Thyroid gland (tissue), 4 donors: ENCODE data around the gene ADAMTSL2. TPM values are rescaled to one million over a fixed set of nuclear protein-coding genes. Genes with fewer than 3 reads are reported as not detected.

Experiments used
- DNase-seq, 2 donors: peaks; one replicate each; pipeline ENCODE4 v3.0.0-alpha.2; 2019
- H3K27ac ChIP-seq, 3 donors: fragments of 200-600 bp; sonication (generic); 1 replicate in 2 of 3; 2 replicates in 1 of 3; pipeline ENCODE4 v1.5.1; 2016 to 2019; ENCODE audit warnings: mild to moderate bottlenecking in 1 of 3, moderate library complexity in 1 of 3
- H3K27me3 ChIP-seq: fragments of 200-600 bp; sonication (generic); one replicate; pipeline ENCODE4 v1.5.1; 2019
- H3K36me3 ChIP-seq, 2 donors: fragments of 200-600 bp; sonication (generic); one replicate each; pipeline ENCODE4 v1.5.1; 2016 to 2019
- H3K4me1 ChIP-seq, 2 donors: fragments of 200-600 bp; sonication (generic); one replicate each; pipeline ENCODE4 v1.5.1; 2017 to 2019
- H3K4me3 ChIP-seq, 3 donors: fragments of 200-600 bp; sonication (generic); replicated peaks in 1 of 3; 1 replicate in 2 of 3; 2 replicates in 1 of 3; pipeline ENCODE4 v1.5.1; 2016; ENCODE audit warnings: mild to moderate bottlenecking in 1 of 3
- H3K9me3 ChIP-seq: fragments of 200-600 bp; sonication (generic); one replicate; pipeline ENCODE4 v1.5.1; 2017
- CTCF ChIP-seq, 6 experiments: fragments of 200-600 bp in 3 of 6; fragments of 450-650 bp in 3 of 6; sonication (generic) in 3 of 6; IDR thresholded peaks; one replicate each; pipeline ENCODE4 v1.5.1; 2016 to 2019; ENCODE audit warnings: antibody characterized with exemption in 6 of 6, mild to moderate bottlenecking in 2 of 6, inconsistent platforms in 1 of 6, moderate library complexity in 1 of 6
- POLR2A ChIP-seq, 2 donors: fragments of 450-650 bp; IDR thresholded peaks; one replicate each; pipeline ENCODE4 v1.6.1; 2017; ENCODE audit warnings: antibody characterized with exemption in 2 of 2, mild to moderate bottlenecking in 2 of 2, moderate library complexity in 1 of 2
- WGBS, 2 donors: methylation state at CpG; one replicate each; pipeline ENCODE4 v1.1.5; 2017; 5-methylcytosine and 5-hydroxymethylcytosine counted together
- intact Hi-C: fragments of 100-400 bp; cut with DNase I; formaldehyde crosslinking; loops from one replicate; pipeline ENCODE4 v1.15.1; 2023
- total RNA-seq, 4 donors: library from RNA; depleted of rRNA; stranded (reverse); fragments of >200 nt; gene quantifications; one replicate each; pipeline ENCODE4 v1.2.3, GENCODE V29; 2016

The ADAMTSL2 gene
- total RNA-seq, 4 donors from 2014 or later = 2.4 to 9.3 (median 8.7) TPM

GRCh38 chr9:133515240-133515610, 19.3 kb upstream of the ADAMTSL2 start:
- intact Hi-C loops = no loop called here
- no peak for DNase-seq
- no peaks in the 10 kb centered on the region for H3K27me3 ChIP-seq
- peaks cover 22 to 38% of the 10 kb centered on the region in 2 donors for H3K4me1 ChIP-seq
- no peak overlapping the region for H3K4me3 ChIP-seq
- H3K9me3 ChIP-seq = no peaks in the 10 kb centered on the region
- no peaks in the 10 kb centered on the region for H3K36me3 ChIP-seq
- WGBS, 2 donors = 92 to 93% methylated on average over 6 to 7 of the region's 10 CpGs
- TF ChIP-seq POLR2A (IDR thresholded peaks at IDR 0.05) (no peak), CTCF (IDR thresholded peaks at IDR 0.05) (no peak)
- H3K27ac ChIP-seq = no peak overlapping the region

GRCh38 chr9:133515615-133516255, 18.8 kb upstream of the ADAMTSL2 start:
- H3K27me3 ChIP-seq = no peaks in the 10 kb centered on the region
- no peak for TF ChIP-seq POLR2A (IDR thresholded peaks at IDR 0.05)
- no peak for TF ChIP-seq CTCF (IDR thresholded peaks at IDR 0.05)
- peaks cover 22 to 38% of the 10 kb centered on the region in 2 donors for H3K4me1 ChIP-seq
- no peak overlapping the region for H3K4me3 ChIP-seq
- no peaks in the 10 kb centered on the region for H3K9me3 ChIP-seq
- 58 to 68% methylated on average over 13 to 17 of the region's 17 CpGs for WGBS, 2 donors
- DNase-seq = peak; percentile 60 to 82
- intact Hi-C loops = no loop called here
- no peaks in the 10 kb centered on the region for H3K36me3 ChIP-seq
- H3K27ac ChIP-seq = no peak overlapping the region

- Histone ChIP-seq H3K9me3 (no peaks in the 10 kb centered on the region), H3K27me3 (no peaks in the 10 kb centered on the region), H3K4me3 (no peak overlapping the region), H3K36me3 (no peaks in the 10 kb centered on the region), H3K27ac (no peak overlapping the region), H3K4me1 (peaks cover 22 to 38% of the 10 kb centered on the region in 2 donors)
- intact Hi-C loops = no loop called here
- no peak for DNase-seq
- WGBS, 2 donors = 46 to 55% methylated on average over 8 to 11 of the region's 11 CpGs
- TF ChIP-seq POLR2A (IDR thresholded peaks at IDR 0.05) (no peak), CTCF (IDR thresholded peaks at IDR 0.05) (no peak)
These were observed 18.1 kb upstream of the ADAMTSL2 start for GRCh38 chr9:133516256-133516960.

GRCh38 chr9:133516961-133517350, 17.5 kb upstream of the ADAMTSL2 start:
- Histone ChIP-seq H3K27me3 (no peaks in the 10 kb centered on the region), H3K9me3 (no peaks in the 10 kb centered on the region), H3K36me3 (no peaks in the 10 kb centered on the region), H3K27ac (no peak overlapping the region), H3K4me1 (peaks cover 22 to 38% of the 10 kb centered on the region in 2 donors), H3K4me3 (no peak overlapping the region)
- TF ChIP-seq CTCF (IDR thresholded peaks at IDR 0.05) (no peak), POLR2A (IDR thresholded peaks at IDR 0.05) (no peak)
- WGBS, 2 donors = 87 to 92% methylated on average over 4 to 9 of the region's 9 CpGs
- intact Hi-C loops = no loop called here
- DNase-seq = no peak

- no peak overlapping the region for H3K4me3 ChIP-seq
- H3K27me3 ChIP-seq = no peaks in the 10 kb centered on the region
- H3K36me3 ChIP-seq = no peaks in the 10 kb centered on the region
- intact Hi-C loops = no loop called here
- no peak overlapping the region for H3K27ac ChIP-seq
- 84 to 90% methylated on average over 2 to 7 of the region's 8 CpGs for WGBS, 2 donors
- peaks cover 22 to 38% of the 10 kb centered on the region in 2 donors for H3K4me1 ChIP-seq
- DNase-seq = no peak
- TF ChIP-seq CTCF (IDR thresholded peaks at IDR 0.05) = no peak
- TF ChIP-seq POLR2A (IDR thresholded peaks at IDR 0.05) = no peak
- H3K9me3 ChIP-seq = no peaks in the 10 kb centered on the region
These were observed 16.8 kb upstream of the ADAMTSL2 start for GRCh38 chr9:133517711-133518110.
